Measurements from ENCODE around the gene RHBDF1. TPM values are rescaled to one million over a fixed set of nuclear protein-coding genes. Genes with fewer than 3 reads are reported as not detected.

The RHBDF1 gene
- polyA plus RNA-seq, 1 of the 3 experiments (the other 2 are of a cell fraction) = 54.1 TPM

GRCh38 chr16:77273-77806 lies 4.9 kb upstream of the RHBDF1 start:
- H3K4me3 ChIP-seq (ENCODE audit: low read depth in 2 of 2, low read length in 1 of 2) = peak overlapping the region; percentile 76 to 92
- H3F3A ChIP-seq (replicated peaks; ENCODE audit: insufficient read depth) = peaks cover 8% of the 10 kb centered on the region
- 46% methylated on average over 15 of the region's 31 CpGs for WGBS (ENCODE audit: low lambda C conversion rate)
- no peaks in the 10 kb centered on the region for H4K20me1 ChIP-seq (ENCODE audit: insufficient read depth)
- peaks cover 11 to 13% of the 10 kb centered on the region in 2 experiments for H3K36me3 ChIP-seq (replicated peaks in 1 of 2; ENCODE audit: control insufficient read depth in 1 of 2, insufficient read depth in 2 of 2, low read length in 1 of 2)
- ChIA-PET POLR2A (interaction anchor here (1.2 kb wide), 1 partner anchor 11 kb away, joined by 4 read pairs; no protein-coding TSS in a partner anchor), CTCF (interaction anchor here (1.0 to 3.7 kb wide), 9 partner anchors 11 to 49 kb away, joined by 3 to 35 read pairs (median 5); no protein-coding TSS in a partner anchor)
- peak overlapping the region; percentile 77 for H3K9ac ChIP-seq
- no peaks in the 10 kb centered on the region for H3K9me2 ChIP-seq
- no peaks in the 10 kb centered on the region for H3K27me3 ChIP-seq (ENCODE audit: insufficient read depth)
- TF ChIP-seq RFX5 (IDR thresholded peaks at IDR 0.05; ENCODE audit: low read length) = no peak
- TF ChIP-seq ELF1 (IDR thresholded peaks at IDR 0.05) = 0 out of 2 replicates have a peak, but pooled peaks have one; percentile 39
- TF ChIP-seq POLR2AphosphoS5 (IDR thresholded peaks at IDR 0.05; ENCODE audit: low read depth, low read length) = no peak
- peak; percentile 86 for DNase-seq
- H3K79me2 ChIP-seq (ENCODE audit: insufficient read depth) = peaks cover 22% of the 10 kb centered on the region
- H3K4me1 ChIP-seq (ENCODE audit: control insufficient read depth in 1 of 2, insufficient read depth in 2 of 2, low read depth in 1 of 2, low read length in 1 of 2) = peaks cover 23 to 55% of the 10 kb centered on the region in 2 experiments
- H3K4me2 ChIP-seq = peak overlapping the region; percentile 99
- no peaks in the 10 kb centered on the region for H3K9me3 ChIP-seq
- H2AFZ ChIP-seq (ENCODE audit: low read depth) = no peak overlapping the region
- peak overlapping the region; percentile 58 to 84 for H3K27ac ChIP-seq (ENCODE audit: low read depth in 2 of 2, low read length in 1 of 2)

- 58% methylated on average over 11 of the region's 13 CpGs for WGBS (ENCODE audit: low lambda C conversion rate)
- Histone ChIP-seq H3K36me3 (replicated peaks in 1 of 2; ENCODE audit: control insufficient read depth in 1 of 2, insufficient read depth in 2 of 2, low read length in 1 of 2) (peaks cover 11 to 13% of the 10 kb centered on the region in 2 experiments), H3K4me2 (peak overlapping the region; percentile 99), H3K9me2 (no peaks in the 10 kb centered on the region), H3K4me3 (ENCODE audit: low read depth in 2 of 2, low read length in 1 of 2) (peak overlapping the region; percentile 76 to 92), H3K9ac (peak overlapping the region; percentile 77), H4K20me1 (ENCODE audit: insufficient read depth) (no peaks in the 10 kb centered on the region), H3F3A (replicated peaks; ENCODE audit: insufficient read depth) (peaks cover 8% of the 10 kb centered on the region), H3K9me3 (no peaks in the 10 kb centered on the region), H3K27me3 (ENCODE audit: insufficient read depth) (no peaks in the 10 kb centered on the region), H2AFZ (ENCODE audit: low read depth) (no peak overlapping the region), H3K27ac (ENCODE audit: low read depth in 2 of 2, low read length in 1 of 2) (peak overlapping the region; percentile 58 to 84; a peak in 3 of 4 replicates), H3K4me1 (ENCODE audit: control insufficient read depth in 1 of 2, insufficient read depth in 2 of 2, low read depth in 1 of 2, low read length in 1 of 2) (peaks cover 23 to 57% of the 10 kb centered on the region in 2 experiments), H3K79me2 (ENCODE audit: insufficient read depth) (peaks cover 25% of the 10 kb centered on the region)
- ChIA-PET CTCF (interaction anchor here (1.0 to 3.7 kb wide), 8 partner anchors 11 to 50 kb away, joined by 3 to 35 read pairs (median 5); no protein-coding TSS in a partner anchor), POLR2A (interaction anchor here (1.2 kb wide), 1 partner anchor 11 kb away, joined by 4 read pairs; no protein-coding TSS in a partner anchor)
- DNase-seq = no peak
- TF ChIP-seq ELF1 (IDR thresholded peaks at IDR 0.05) (peak; percentile 22; the same call in 1 of the 2 replicates), GABPA (IDR thresholded peaks at IDR 0.05; ENCODE audit: low read depth) (no peak), TCF12 (IDR thresholded peaks at IDR 0.05) (peak; percentile 23; the same call in 1 of the 2 replicates), PBX3 (IDR thresholded peaks at IDR 0.05) (peak; percentile 25; the same call in 1 of the 2 replicates)
Observed at GRCh38 chr16:76535-77272, 4.3 kb upstream of the RHBDF1 start.

Data from SK-N-SH (cell line).